ENCODE measurements around the gene EDA. TPM values are rescaled to one million over a fixed set of nuclear protein-coding genes. Genes with fewer than 3 reads are reported as not detected.

The EDA gene
- total and polyA plus RNA-seq, 12 donors, result 2.3 to 9.4 (median 5.2) TPM

DNA sequence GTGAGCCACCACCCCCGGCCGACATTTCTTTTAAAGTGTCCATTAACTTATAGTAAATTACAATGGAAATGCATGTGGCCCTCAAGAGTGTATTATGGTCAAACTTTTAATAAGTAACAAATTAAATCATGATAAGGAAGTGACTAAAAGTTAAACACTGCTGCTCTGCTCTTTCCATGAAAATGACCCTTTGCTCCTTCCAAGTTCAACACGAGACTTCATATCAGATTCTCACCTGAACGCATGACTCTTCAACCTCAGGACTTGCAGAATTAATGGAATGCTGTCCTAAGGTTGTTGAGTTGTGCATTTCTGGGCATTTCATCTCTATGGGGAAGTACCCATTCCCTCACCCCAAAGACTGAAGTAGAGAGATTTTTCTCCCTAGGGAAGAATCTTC lies 406.7 kb downstream of the EDA start:
- Histone ChIP-seq H3K36me3 (no peaks in the 10 kb centered on the region), H3K27me3 (peaks cover 0 to 25% (median 0%) of the 10 kb centered on the region in 7 donors), H3K27ac (no peak overlapping the region), H3K4me3 (no peak overlapping the region), H3K9me3 (peaks cover 0 to 6% (median 0%) of the 10 kb centered on the region in 11 donors), H3K4me1 (peaks cover 0 to 16% (median 0%) of the 10 kb centered on the region in 9 donors)
- WGBS, 2 donors, result 93 to 96% methylated on average over 4 of the region's 4 CpGs
- intact Hi-C loops (cut with DNase I), result loop anchor here in 1 of 10 donors (10.0 kb wide), 1 partner anchor 408 kb away; the partner anchor contains the start of gene EDA
- DNase-seq (no peak), ATAC-seq (no peak)
- TF ChIP-seq CTCF (IDR thresholded peaks at IDR 0.05), result no peak

- peak in 2 of 8 donors; percentile 40 to 46 for ATAC-seq
- DNase-seq, result no peak
- no peak for TF ChIP-seq CTCF (IDR thresholded peaks at IDR 0.05)
- Histone ChIP-seq H3K36me3 (no peaks in the 10 kb centered on the region), H3K27ac (peak overlapping the region in 1 of 10 donors; percentile 26), H3K4me1 (peaks cover 0 to 16% (median 0%) of the 10 kb centered on the region in 9 donors), H3K9me3 (no peaks in the 10 kb centered on the region), H3K27me3 (peaks cover 0 to 48% (median 0%) of the 10 kb centered on the region in 7 donors), H3K4me3 (no peak overlapping the region)
- intact Hi-C loops (cut with DNase I), result loop anchor here in 3 of 10 donors (5.0 to 10.0 kb wide), 3 partner anchors 408 to 488 kb away; partner anchors contain the start of gene EDA (in 2 of the 3)
- 29 to 39% methylated on average over 1 of the region's 1 CpG for WGBS, 2 donors
These were observed 409.6 kb downstream of the EDA start for GRCh38 chrX:70025464-70025863.

- peaks cover 0 to 50% (median 0%) of the 10 kb centered on the region in 7 donors for H3K27me3 ChIP-seq
- DNase-seq (no peak), ATAC-seq (no peak)
- H3K4me1 ChIP-seq, result peaks cover 0 to 16% (median 0%) of the 10 kb centered on the region in 9 donors
- TF ChIP-seq CTCF (IDR thresholded peaks at IDR 0.05), result no peak
- H3K9me3 ChIP-seq, result no peaks in the 10 kb centered on the region
- H3K27ac ChIP-seq, result peak overlapping the region in 3 of 10 donors; percentile 3 to 24 (median 15)
- WGBS, 2 donors, result 43 to 55% methylated on average over 1 of the region's 1 CpG
- H3K4me3 ChIP-seq, result no peak overlapping the region
- H3K36me3 ChIP-seq, result no peaks in the 10 kb centered on the region
- intact Hi-C loops (cut with DNase I), result loop anchor here in 3 of 10 donors (5.0 to 10.0 kb wide), 3 partner anchors 409 to 489 kb away; partner anchors contain the start of gene EDA (in 2 of the 3)
These were observed 410.4 kb downstream of the EDA start for GRCh38 chrX:70026112-70026850.

DNA sequence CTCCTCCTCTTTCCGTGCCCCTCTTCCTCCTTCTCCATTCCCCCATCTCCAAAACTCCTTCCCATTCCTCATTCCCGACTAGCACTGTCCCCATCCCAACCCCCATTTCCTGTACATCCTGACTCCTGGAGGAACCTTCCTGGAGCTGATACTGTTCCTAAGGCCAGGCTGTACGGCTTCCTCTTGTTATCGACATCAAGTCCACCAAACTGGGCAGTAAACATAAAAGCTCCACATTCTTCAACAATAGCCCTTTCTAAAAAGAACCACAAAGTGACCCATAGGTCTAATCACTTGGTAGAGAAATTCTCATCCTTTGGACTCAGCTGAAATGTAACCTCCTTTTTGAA lies 410.9 kb downstream of the EDA start:
- Histone ChIP-seq H3K27me3 (peaks cover 0 to 53% (median 0%) of the 10 kb centered on the region in 7 donors), H3K4me3 (no peak overlapping the region), H3K27ac (peak overlapping the region in 2 of 10 donors; percentile 3 to 24), H3K4me1 (peaks cover 0 to 16% (median 0%) of the 10 kb centered on the region in 9 donors), H3K9me3 (no peaks in the 10 kb centered on the region), H3K36me3 (no peaks in the 10 kb centered on the region)
- TF ChIP-seq CTCF (IDR thresholded peaks at IDR 0.05), result no peak
- WGBS, 2 donors, result 48 to 57% methylated on average over 4 of the region's 4 CpGs
- ATAC-seq (no peak), DNase-seq (no peak)
- intact Hi-C loops (cut with DNase I), result loop anchor here in 3 of 10 donors (5.0 to 10.0 kb wide), 3 partner anchors 410 to 490 kb away; partner anchors contain the start of gene EDA (in 2 of the 3)

All from heart right ventricle (tissue), 16 donors.